Measurements from ENCODE around the gene COL4A6. TPM values are rescaled to one million over a fixed set of nuclear protein-coding genes. Genes with fewer than 3 reads are reported as not detected.

COL4A6 gene
- total RNA-seq, 1 donor from 2014 or later, result not detected

GRCh38 chrX:108219949-108220601 lies 218.1 kb downstream of the COL4A6 start:
- DNase-seq, result no peak
- Mint-ChIP-seq H3K9me3 (no peaks in the 10 kb centered on the region), H3K27me3 (peaks cover 3% of the 10 kb centered on the region), H3K36me3 (ENCODE audit: low read depth) (no peaks in the 10 kb centered on the region), H3K4me3 (no peak overlapping the region), H3K27ac (no peak overlapping the region), H3K4me1 (no peaks in the 10 kb centered on the region)
- intact Hi-C loops (cut with micrococcal nuclease), result no loop called here

DNA sequence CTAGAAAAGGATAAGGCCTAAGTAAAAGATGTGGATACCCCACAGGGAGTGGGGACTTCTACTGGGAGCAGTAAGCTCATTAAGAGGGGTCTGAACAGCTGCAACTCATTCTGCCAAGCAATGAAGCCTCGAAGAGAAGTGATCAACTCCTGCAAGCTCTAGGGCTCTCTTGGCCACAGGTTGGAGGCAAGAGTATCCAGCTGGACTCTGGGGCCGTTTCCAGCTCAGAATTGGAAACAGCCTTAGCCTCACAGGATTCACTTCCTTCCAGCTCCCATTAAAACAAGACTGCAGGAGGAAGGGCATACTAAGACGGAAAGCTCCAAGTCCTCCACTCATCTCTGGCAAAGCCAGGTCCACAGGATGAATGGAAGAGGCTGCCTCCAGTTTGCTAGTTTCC lies 220.3 kb downstream of the COL4A6 start:
- Mint-ChIP-seq H3K27ac (no peak overlapping the region), H3K27me3 (no peaks in the 10 kb centered on the region), H3K9me3 (no peaks in the 10 kb centered on the region), H3K4me1 (no peaks in the 10 kb centered on the region), H3K4me3 (no peak overlapping the region), H3K36me3 (ENCODE audit: low read depth) (no peaks in the 10 kb centered on the region)
- intact Hi-C loops (cut with micrococcal nuclease), result no loop called here
- no peak for DNase-seq

- no peaks in the 10 kb centered on the region for H3K9me3 Mint-ChIP-seq
- intact Hi-C loops (cut with micrococcal nuclease), result no loop called here
- no peaks in the 10 kb centered on the region for H3K36me3 Mint-ChIP-seq (ENCODE audit: low read depth)
- H3K27me3 Mint-ChIP-seq, result no peaks in the 10 kb centered on the region
- no peaks in the 10 kb centered on the region for H3K4me1 Mint-ChIP-seq
- DNase-seq, result no peak
- H3K27ac Mint-ChIP-seq, result no peak overlapping the region
- no peak overlapping the region for H3K4me3 Mint-ChIP-seq
These were observed 221.2 kb downstream of the COL4A6 start for GRCh38 chrX:108216919-108217571.

DNA sequence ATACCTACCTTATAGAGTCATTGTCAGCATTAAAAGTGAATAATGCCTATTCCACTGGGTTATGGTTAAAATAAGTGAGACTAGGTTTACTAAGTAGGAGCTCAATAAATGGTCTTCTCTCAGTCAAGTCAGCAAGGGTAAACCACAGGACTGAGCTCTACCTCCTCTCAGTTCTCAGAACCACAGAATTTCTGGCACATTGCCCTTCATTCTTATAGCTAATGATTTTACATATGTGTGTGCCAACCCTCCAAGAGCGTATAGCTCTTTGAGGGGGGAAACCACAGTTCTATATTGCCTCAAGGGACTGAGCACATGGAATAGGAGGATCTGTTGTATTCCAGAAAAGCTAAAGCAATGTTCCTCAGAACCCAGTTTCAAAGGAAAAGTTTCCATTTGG lies 221.8 kb downstream of the COL4A6 start:
- Mint-ChIP-seq H3K4me3 (no peak overlapping the region), H3K9me3 (no peaks in the 10 kb centered on the region), H3K36me3 (ENCODE audit: low read depth) (no peaks in the 10 kb centered on the region), H3K27ac (no peak overlapping the region), H3K4me1 (no peaks in the 10 kb centered on the region), H3K27me3 (no peaks in the 10 kb centered on the region)
- intact Hi-C loops (cut with micrococcal nuclease), result no loop called here
- DNase-seq, result no peak

DNA sequence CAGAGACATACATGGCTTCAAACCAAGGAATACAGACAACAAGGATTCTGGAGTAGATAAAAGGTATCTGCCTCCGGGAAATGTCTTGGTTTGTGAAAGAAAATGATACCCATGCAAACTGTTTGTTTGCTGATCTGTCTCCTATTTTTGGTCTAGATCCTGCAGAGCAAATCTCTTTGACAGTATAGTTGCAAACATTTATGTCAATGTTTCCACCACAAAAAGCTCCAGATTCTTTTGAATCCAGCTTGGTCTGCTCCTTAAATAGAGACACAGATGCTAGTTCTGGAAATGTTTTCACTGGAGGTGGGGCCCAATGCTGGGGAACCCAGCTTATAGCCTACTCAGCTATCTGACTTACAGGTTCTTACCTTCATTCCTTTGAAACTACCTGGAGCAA lies 226.9 kb downstream of the COL4A6 start:
- H3K27me3 Mint-ChIP-seq, result peaks cover 3% of the 10 kb centered on the region
- H3K27ac Mint-ChIP-seq, result no peak overlapping the region
- no peak for DNase-seq
- H3K9me3 Mint-ChIP-seq, result no peaks in the 10 kb centered on the region
- H3K4me3 Mint-ChIP-seq, result no peak overlapping the region
- H3K4me1 Mint-ChIP-seq, result no peaks in the 10 kb centered on the region
- H3K36me3 Mint-ChIP-seq (ENCODE audit: low read depth), result no peaks in the 10 kb centered on the region
- intact Hi-C loops (cut with micrococcal nuclease), result no loop called here

DNA sequence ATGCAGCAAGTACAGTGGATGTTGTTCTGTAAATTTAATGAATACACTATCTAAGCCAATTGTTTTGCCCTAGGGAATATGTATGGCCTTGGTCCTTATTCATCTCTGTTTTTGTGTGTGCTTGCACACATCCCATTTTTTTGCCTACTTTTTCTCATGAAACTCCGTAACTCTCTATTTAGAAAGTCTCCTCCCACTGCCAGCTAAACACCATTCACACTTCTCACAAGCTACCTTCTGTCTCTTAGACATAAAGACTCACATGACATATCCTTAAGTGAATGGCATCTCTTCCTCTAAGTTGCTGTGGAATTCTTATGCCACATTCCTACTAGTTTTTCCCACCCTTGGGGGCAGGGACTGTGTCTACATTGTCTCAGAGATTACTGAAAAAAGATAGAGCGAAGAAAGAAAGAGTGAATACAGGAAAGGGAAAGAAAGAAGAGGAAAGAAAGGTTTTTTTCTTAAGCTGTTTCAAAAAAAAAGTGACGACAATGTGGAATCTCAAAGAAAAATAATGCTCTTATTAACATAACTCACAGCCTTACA lies 229.1 kb downstream of the COL4A6 start:
- H3K4me1 Mint-ChIP-seq, result no peaks in the 10 kb centered on the region
- peaks cover 7% of the 10 kb centered on the region for H3K27me3 Mint-ChIP-seq
- no peak overlapping the region for H3K27ac Mint-ChIP-seq
- no peaks in the 10 kb centered on the region for H3K36me3 Mint-ChIP-seq (ENCODE audit: low read depth)
- H3K4me3 Mint-ChIP-seq, result no peak overlapping the region
- intact Hi-C loops (cut with micrococcal nuclease), result no loop called here
- H3K9me3 Mint-ChIP-seq, result no peaks in the 10 kb centered on the region
- DNase-seq, result no peak

- Mint-ChIP-seq H3K36me3 (ENCODE audit: low read depth) (no peaks in the 10 kb centered on the region), H3K27ac (no peak overlapping the region), H3K4me3 (no peak overlapping the region), H3K27me3 (peaks cover 5% of the 10 kb centered on the region), H3K9me3 (no peaks in the 10 kb centered on the region), H3K4me1 (no peaks in the 10 kb centered on the region)
- intact Hi-C loops (cut with micrococcal nuclease), result no loop called here
- DNase-seq, result no peak
These were observed 234.7 kb downstream of the COL4A6 start for GRCh38 chrX:108203540-108203939.

- intact Hi-C loops (cut with micrococcal nuclease), result no loop called here
- H3K4me1 Mint-ChIP-seq, result no peaks in the 10 kb centered on the region
- H3K4me3 Mint-ChIP-seq, result no peak overlapping the region
- no peaks in the 10 kb centered on the region for H3K36me3 Mint-ChIP-seq (ENCODE audit: low read depth)
- DNase-seq, result peak; percentile 54
- no peaks in the 10 kb centered on the region for H3K9me3 Mint-ChIP-seq
- H3K27me3 Mint-ChIP-seq, result peaks cover 3% of the 10 kb centered on the region
- H3K27ac Mint-ChIP-seq, result no peak overlapping the region
These were observed 238.5 kb downstream of the COL4A6 start for GRCh38 chrX:108199691-108200090.

DNA sequence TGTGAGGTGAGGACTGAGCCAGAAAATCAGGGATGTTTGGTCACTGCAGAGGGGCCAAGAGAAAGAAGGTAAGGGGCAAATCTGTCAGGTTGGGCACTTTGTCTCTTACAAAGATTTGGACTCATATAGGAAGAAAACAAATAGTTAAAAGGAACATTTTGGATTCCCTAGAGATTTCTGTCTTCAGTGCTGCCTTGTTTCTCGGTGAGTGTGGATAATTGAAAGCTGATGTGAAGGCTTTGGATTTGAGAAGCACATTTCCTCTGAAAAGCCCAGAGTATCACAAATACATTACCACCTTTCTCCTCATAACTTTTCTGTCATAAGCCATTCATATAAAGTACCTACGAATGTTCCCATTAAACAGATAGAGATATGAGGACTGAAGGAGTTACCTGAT lies 239.2 kb downstream of the COL4A6 start:
- no peaks in the 10 kb centered on the region for H3K4me1 Mint-ChIP-seq
- no peak overlapping the region for H3K27ac Mint-ChIP-seq
- H3K9me3 Mint-ChIP-seq, result no peaks in the 10 kb centered on the region
- H3K4me3 Mint-ChIP-seq, result no peak overlapping the region
- intact Hi-C loops (cut with micrococcal nuclease), result no loop called here
- no peaks in the 10 kb centered on the region for H3K36me3 Mint-ChIP-seq (ENCODE audit: low read depth)
- no peak for DNase-seq
- peaks cover 2% of the 10 kb centered on the region for H3K27me3 Mint-ChIP-seq

- Mint-ChIP-seq H3K4me1 (no peaks in the 10 kb centered on the region), H3K27me3 (peaks cover 2% of the 10 kb centered on the region), H3K4me3 (no peak overlapping the region), H3K9me3 (no peaks in the 10 kb centered on the region), H3K27ac (no peak overlapping the region), H3K36me3 (ENCODE audit: low read depth) (no peaks in the 10 kb centered on the region)
- DNase-seq, result no peak
- intact Hi-C loops (cut with micrococcal nuclease), result no loop called here
These were observed 239.8 kb downstream of the COL4A6 start for GRCh38 chrX:108198420-108198819.

GRCh38 chrX:108186811-108187210 lies 251.4 kb downstream of the COL4A6 start:
- Mint-ChIP-seq H3K36me3 (ENCODE audit: low read depth) (no peaks in the 10 kb centered on the region), H3K4me3 (no peak overlapping the region), H3K27me3 (peaks cover 3% of the 10 kb centered on the region), H3K27ac (no peak overlapping the region), H3K9me3 (no peaks in the 10 kb centered on the region), H3K4me1 (no peaks in the 10 kb centered on the region)
- no peak for DNase-seq
- intact Hi-C loops (cut with micrococcal nuclease), result no loop called here

GRCh38 chrX:108178143-108178498 lies 260.1 kb downstream of the COL4A6 start:
- no peaks in the 10 kb centered on the region for H3K27me3 Mint-ChIP-seq
- no peak for DNase-seq
- no peaks in the 10 kb centered on the region for H3K9me3 Mint-ChIP-seq
- intact Hi-C loops (cut with micrococcal nuclease), result no loop called here
- no peaks in the 10 kb centered on the region for H3K36me3 Mint-ChIP-seq (ENCODE audit: low read depth)
- no peak overlapping the region for H3K4me3 Mint-ChIP-seq
- H3K4me1 Mint-ChIP-seq, result no peaks in the 10 kb centered on the region
- H3K27ac Mint-ChIP-seq, result no peak overlapping the region

- Mint-ChIP-seq H3K27me3 (no peaks in the 10 kb centered on the region), H3K36me3 (ENCODE audit: low read depth) (no peaks in the 10 kb centered on the region), H3K4me3 (no peak overlapping the region), H3K4me1 (no peaks in the 10 kb centered on the region), H3K9me3 (no peaks in the 10 kb centered on the region), H3K27ac (no peak overlapping the region)
- intact Hi-C loops (cut with micrococcal nuclease), result no loop called here
- no peak for DNase-seq
These were observed 260.7 kb downstream of the COL4A6 start for GRCh38 chrX:108177351-108178142.

DNA sequence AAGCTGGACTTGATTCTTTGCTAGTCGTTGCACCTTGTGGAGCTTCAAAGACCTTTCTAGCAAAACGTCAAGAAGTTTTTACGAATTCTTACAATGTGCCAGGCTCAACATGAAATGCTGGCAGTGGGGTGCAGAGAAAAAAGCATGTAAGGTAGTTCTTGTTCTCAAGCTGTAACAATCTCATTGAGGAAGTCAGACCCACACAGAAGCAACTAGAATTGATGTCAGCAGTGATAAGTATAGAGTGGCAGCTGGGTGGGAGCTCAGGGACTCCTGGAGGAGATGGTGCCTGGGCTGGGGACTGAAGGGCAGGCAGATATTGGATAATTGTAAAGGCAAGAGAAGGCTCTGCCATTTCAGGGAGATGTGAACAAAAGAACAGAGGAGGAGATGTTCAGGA lies 264.3 kb downstream of the COL4A6 start:
- no peak for DNase-seq

More for the DNA sequence above, 264.3 kb downstream of the COL4A6 start:
- Mint-ChIP-seq H3K36me3 (ENCODE audit: low read depth) (no peaks in the 10 kb centered on the region), H3K4me1 (no peaks in the 10 kb centered on the region), H3K9me3 (no peaks in the 10 kb centered on the region), H3K27me3 (no peaks in the 10 kb centered on the region), H3K27ac (no peak overlapping the region), H3K4me3 (no peak overlapping the region)
- intact Hi-C loops (cut with micrococcal nuclease), result no loop called here

All from activated CD4-positive, alpha-beta T cell treated with anti-CD3 and anti-CD28 coated beads, Interleukin-2, amount 10 ng/mL, durations not matched to agents 24 days and 14 days (primary cell).